SJCRH30 (cell line): ENCODE measurements around the gene ZNF407. TPM values are rescaled to one million over a fixed set of nuclear protein-coding genes. Genes with fewer than 3 reads are reported as not detected.
A peak's percentile ranks its signal among the peaks of the same experiment; 100 is the strongest.

Experiments used
- DNase-seq, 2 experiments: peaks; one replicate each; pipeline ENCODE4 v3.0.0-alpha.2; 2015 to 2020
- H3K27ac ChIP-seq: fragments of 250-450 bp; sonication (Bioruptor Pico); 2 replicates; pipeline ENCODE4 v1.5.1; 2020; ENCODE audit warnings: mild to moderate bottlenecking, moderate library complexity
- H3K27me3 ChIP-seq: fragments of 250-450 bp; sonication (Bioruptor Pico); 2 replicates; pipeline ENCODE4 v1.5.1; 2020; ENCODE audit warnings: mild to moderate bottlenecking, moderate library complexity
- H3K36me3 ChIP-seq: fragments of 250-450 bp; sonication (Bioruptor Pico); 2 replicates; pipeline ENCODE4 v1.5.1; 2020; ENCODE audit warnings: mild to moderate bottlenecking, moderate library complexity
- H3K4me1 ChIP-seq: fragments of 250-450 bp; sonication (Bioruptor Pico); 2 replicates; pipeline ENCODE4 v1.5.1; 2020; ENCODE audit warnings: mild to moderate bottlenecking, moderate library complexity
- H3K4me3 ChIP-seq: fragments of 250-450 bp; sonication (Bioruptor Pico); 2 replicates; pipeline ENCODE4 v1.5.1; 2020; ENCODE audit warnings: mild to moderate bottlenecking, moderate library complexity
- H3K9me3 ChIP-seq: fragments of 250-450 bp; sonication (Bioruptor Pico); replicated peaks from 2 replicates; pipeline ENCODE4 v1.5.1; 2020; ENCODE audit warnings: mild to moderate bottlenecking, moderate library complexity
- total RNA-seq: library from RNA; depleted of rRNA; stranded (reverse); fragments of >200 nt; shearing (Covaris generic); gene quantifications from 2 replicates; pipeline ENCODE4 v1.2.3, GENCODE V29; 2014

Gene ZNF407
- total RNA-seq, 1 experiment from 2014 or later = 9.5 TPM

DNA sequence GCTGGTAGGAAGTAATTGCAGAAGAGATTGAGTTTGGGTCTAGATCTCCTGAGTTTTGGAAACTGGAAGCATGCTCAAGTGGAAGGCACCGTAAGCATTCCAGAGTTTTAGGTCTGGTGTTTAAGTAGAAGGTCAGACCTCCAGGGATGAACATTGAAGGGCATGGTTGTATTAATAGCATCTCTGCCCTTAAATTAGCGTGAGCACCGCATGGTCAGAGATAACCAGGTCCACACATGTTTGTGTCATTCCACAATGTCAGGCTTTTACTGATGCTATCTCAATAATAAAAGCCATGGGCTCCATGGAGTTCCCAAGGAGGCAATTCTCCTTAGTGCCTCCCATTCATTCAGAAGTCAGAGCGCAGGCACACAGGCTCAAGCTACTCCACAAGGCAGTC is 28.3 kb upstream of the ZNF407 start:
- no peaks in the 10 kb centered on the region; the same call in 1 of the 2 replicates for H3K4me1 ChIP-seq
- H3K4me3 ChIP-seq = no peak overlapping the region
- no peak for DNase-seq
- H3K9me3 ChIP-seq = no peaks in the 10 kb centered on the region
- H3K27ac ChIP-seq = no peak overlapping the region
- H3K27me3 ChIP-seq = no peaks in the 10 kb centered on the region
- H3K36me3 ChIP-seq = no peaks in the 10 kb centered on the region

DNA sequence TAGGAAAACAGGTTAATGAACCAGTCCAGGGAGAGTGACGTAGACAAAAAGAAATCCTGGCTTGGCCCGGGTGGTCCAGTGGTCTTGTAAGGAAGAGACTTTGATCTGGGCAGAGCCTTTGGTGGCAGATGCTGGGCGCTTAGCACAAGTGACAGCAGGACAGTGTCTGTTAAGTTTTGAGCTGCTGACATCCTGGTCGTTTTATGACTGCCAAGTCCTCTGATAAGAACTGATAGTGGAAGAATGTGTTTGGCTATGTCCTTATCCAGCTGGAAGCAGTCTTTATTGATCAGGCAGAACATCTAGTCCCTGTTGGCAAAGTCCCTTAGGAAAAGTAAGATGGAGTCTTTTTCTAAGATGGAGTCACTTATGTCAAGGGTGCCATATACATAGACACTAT is 27.4 kb upstream of the ZNF407 start:
- DNase-seq = no peak
- no peak overlapping the region for H3K4me3 ChIP-seq
- H3K4me1 ChIP-seq = no peaks in the 10 kb centered on the region; the same call in 1 of the 2 replicates
- no peaks in the 10 kb centered on the region for H3K36me3 ChIP-seq
- H3K27me3 ChIP-seq = no peaks in the 10 kb centered on the region
- no peaks in the 10 kb centered on the region for H3K9me3 ChIP-seq
- no peak overlapping the region for H3K27ac ChIP-seq

DNA sequence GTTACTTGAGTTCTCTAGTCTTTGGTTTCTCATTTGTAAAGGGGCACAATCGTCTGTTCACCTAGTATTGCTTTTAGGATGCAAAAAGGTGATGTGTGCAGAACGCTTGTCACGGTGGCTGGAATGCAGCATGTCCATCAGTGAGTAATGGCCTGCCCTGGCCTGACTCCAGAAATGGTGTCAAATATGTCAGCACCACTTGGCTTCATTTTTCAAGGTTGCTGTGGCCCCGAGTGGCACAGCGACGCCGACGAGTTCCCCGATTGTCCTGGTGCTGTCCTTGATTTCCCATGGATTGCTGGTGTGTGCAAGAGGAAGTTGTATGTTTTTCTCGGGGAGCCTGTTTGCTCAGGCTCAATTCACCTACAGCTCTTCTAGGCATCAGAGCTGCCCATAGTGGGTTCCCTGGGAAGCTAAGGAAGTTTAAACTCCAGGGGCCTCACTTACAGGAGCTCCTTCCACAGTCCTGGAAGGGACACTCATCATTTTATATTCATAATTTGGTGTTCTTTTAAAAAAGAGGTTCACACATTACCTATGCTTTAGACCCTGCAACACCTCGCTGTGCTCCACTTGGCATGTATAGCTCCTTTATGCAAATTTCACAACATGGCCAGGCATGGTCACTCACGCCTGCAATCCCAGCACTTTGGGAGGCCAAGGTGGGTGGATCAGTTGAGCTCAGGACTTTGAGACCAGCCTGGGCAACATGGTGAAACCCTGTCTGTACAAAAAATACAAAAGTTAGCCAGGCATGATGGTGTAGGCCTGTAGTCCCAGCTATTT is 25.6 kb upstream of the ZNF407 start:
- H3K27me3 ChIP-seq = no peaks in the 10 kb centered on the region
- H3K9me3 ChIP-seq = no peaks in the 10 kb centered on the region
- H3K4me3 ChIP-seq = no peak overlapping the region
- DNase-seq = no peak
- no peaks in the 10 kb centered on the region; the same call in 1 of the 2 replicates for H3K4me1 ChIP-seq
- H3K36me3 ChIP-seq = no peaks in the 10 kb centered on the region
- no peak overlapping the region for H3K27ac ChIP-seq

DNA sequence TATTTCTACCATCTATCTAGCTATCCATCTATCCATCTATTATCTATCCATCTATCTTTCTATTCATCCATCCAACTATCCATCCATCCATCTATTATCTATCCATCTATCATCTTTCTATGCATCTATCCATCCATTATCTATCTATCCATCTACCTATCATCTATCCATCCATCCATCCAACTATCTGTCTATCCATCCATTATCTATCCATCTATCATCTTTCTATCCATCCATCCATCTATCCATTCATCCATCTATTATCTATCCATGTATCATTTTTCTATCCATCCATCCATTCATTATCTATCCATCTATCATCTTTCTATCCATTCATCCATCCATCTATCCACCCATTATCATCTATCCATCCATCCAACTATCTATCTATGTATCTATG is 24.6 kb upstream of the ZNF407 start:
- Histone ChIP-seq H3K9me3 (no peaks in the 10 kb centered on the region), H3K4me3 (no peak overlapping the region), H3K36me3 (no peaks in the 10 kb centered on the region), H3K27ac (no peak overlapping the region), H3K4me1 (no peaks in the 10 kb centered on the region; the same call in 1 of the 2 replicates), H3K27me3 (no peaks in the 10 kb centered on the region)
- DNase-seq = no peak

DNA sequence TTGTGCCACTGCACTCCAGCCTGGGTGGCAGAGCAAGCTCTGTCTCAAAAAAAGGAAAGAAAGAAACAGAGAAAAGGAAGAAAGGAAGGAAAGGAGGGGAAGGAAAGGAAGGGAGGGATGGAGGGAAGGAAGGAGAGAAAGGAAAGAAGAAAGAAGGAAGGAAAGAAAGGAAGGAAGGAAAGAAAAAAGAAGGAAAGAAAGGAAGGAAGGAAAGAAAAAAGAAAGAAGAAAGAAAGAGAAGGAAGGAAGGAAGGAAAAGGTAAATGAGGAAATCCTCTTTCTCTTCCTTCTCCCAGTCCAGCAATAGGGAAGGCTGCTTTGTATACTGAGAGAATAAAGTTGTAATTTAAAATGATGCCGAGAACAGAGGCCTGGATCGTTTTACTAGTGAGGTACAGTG is 22.8 kb upstream of the ZNF407 start:
- Histone ChIP-seq H3K27ac (no peak overlapping the region), H3K4me1 (no peaks in the 10 kb centered on the region; the same call in 1 of the 2 replicates), H3K36me3 (no peaks in the 10 kb centered on the region), H3K27me3 (no peaks in the 10 kb centered on the region), H3K4me3 (no peak overlapping the region), H3K9me3 (no peaks in the 10 kb centered on the region)
- DNase-seq = no peak

DNA sequence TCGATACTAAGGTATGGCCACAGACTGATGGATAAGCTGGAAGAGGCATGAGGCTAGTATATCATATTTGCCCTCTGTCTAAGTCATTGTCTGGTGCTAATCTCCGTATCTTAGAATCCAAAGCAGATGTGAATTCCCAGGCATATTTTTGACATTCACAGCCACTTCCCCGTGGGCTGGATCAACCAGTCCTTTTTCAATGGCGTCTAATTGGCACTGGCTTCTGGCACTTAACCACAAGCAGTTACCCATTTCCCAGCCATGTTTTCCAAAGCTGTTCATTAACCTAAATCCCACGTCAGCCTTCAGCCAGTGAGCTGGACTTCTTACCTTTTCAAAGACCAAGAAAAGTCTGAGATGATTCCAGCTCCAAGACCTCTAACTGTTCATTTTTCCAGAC is 20.7 kb upstream of the ZNF407 start:
- Histone ChIP-seq H3K4me3 (no peak overlapping the region), H3K27ac (no peak overlapping the region), H3K36me3 (no peaks in the 10 kb centered on the region), H3K4me1 (no peaks in the 10 kb centered on the region; the same call in 1 of the 2 replicates), H3K27me3 (no peaks in the 10 kb centered on the region), H3K9me3 (no peaks in the 10 kb centered on the region)
- peak in 1 of 2 experiments; percentile 8 for DNase-seq

DNA sequence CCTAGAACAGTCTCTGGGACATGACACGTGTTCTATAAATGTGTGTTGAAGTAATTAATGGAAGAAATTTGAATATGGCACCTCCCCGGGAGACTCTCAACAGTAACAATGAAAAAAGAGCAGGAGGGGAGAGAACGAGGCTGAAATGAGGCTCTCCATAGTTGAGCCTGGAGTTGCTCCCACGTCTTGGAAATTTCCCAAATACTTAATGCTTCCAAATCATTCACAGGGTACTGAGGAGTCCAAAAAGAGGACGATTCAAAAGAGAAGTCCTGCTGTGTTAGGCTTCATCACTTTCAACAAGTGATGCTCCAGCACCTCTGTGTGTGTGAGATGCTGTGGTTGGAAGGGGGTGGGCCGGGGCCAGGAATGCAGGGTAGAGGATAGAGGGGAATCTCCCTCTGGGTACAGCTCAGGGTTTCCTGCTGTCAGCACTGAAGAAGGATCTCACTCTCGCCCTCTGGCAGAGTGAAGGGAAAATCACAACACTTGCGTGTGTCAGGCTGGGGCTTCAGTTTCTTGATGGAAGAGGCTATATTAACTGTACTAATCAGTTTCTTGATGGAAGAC is 18.1 kb upstream of the ZNF407 start:
- H3K4me1 ChIP-seq = no peaks in the 10 kb centered on the region
- H3K36me3 ChIP-seq = no peaks in the 10 kb centered on the region
- H3K9me3 ChIP-seq = no peaks in the 10 kb centered on the region
- no peak overlapping the region for H3K4me3 ChIP-seq
- no peak for DNase-seq
- no peak overlapping the region for H3K27ac ChIP-seq
- H3K27me3 ChIP-seq = no peaks in the 10 kb centered on the region

DNA sequence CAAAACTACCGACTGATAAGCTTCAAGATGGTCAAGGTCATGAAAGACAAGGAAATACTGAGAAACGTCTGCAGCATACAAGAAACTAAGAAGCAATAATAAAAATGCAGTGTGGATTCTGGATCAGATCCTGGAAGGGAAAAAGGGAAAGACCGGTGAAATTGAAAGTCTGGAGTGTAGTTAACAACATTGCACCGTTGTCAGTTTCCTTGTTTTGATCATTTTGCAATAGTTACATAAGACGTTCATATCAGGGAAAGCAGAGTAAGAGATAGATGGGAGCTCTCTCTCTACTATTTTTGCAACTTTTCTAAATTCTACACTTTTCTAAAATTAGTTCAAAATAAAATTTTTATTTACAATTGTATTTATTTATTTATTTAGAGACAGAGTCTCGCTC is 15.0 kb upstream of the ZNF407 start:
- Histone ChIP-seq H3K4me1 (no peaks in the 10 kb centered on the region), H3K4me3 (no peak overlapping the region), H3K9me3 (no peaks in the 10 kb centered on the region), H3K27me3 (no peaks in the 10 kb centered on the region), H3K36me3 (no peaks in the 10 kb centered on the region), H3K27ac (no peak overlapping the region)
- no peak for DNase-seq

DNA sequence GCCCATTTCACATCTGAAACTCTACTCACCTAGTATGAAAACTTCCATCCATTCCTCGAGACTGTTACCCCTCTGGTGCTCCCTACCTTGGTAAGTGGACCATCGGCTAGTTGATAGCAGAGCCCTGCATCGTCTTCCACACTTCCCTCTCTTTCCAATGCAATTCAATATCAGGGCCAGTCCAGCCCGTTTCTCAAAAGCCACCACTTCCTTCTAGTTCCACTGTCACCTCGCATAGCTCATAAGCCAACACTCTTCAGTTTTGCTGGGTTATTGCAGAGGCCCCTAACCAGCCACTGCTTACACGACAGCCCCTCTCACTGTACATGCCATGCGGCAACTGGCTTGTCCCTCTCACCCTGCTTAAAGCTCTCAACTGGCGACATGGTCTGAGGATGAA is 10.2 kb upstream of the ZNF407 start:
- no peak for DNase-seq
- H3K36me3 ChIP-seq = no peaks in the 10 kb centered on the region
- H3K4me1 ChIP-seq = no peaks in the 10 kb centered on the region
- no peak overlapping the region for H3K27ac ChIP-seq
- H3K4me3 ChIP-seq = no peak overlapping the region
- H3K27me3 ChIP-seq = no peaks in the 10 kb centered on the region
- no peaks in the 10 kb centered on the region for H3K9me3 ChIP-seq

DNA sequence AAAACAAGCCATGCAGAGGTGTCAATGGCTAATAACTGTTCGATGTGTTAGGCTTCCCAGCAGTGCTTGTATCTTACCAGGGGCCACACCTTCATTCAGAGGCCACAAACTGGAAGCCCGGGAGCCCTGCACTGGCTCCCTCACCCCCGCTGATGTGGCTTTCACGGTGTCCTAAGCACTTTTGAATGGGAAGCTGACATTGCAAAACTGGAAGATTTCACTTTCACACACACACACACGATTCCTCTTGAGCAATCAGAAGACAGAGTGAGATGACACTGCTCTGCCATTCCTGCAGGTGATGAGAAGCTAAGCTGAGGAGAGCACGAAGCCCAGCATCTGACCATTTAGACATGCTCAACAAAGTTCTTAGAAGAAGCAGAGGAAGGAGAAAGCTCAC is 8.6 kb upstream of the ZNF407 start:
- no peak overlapping the region for H3K4me3 ChIP-seq
- no peaks in the 10 kb centered on the region for H3K27me3 ChIP-seq
- H3K36me3 ChIP-seq = no peaks in the 10 kb centered on the region
- H3K27ac ChIP-seq = no peak overlapping the region
- no peak for DNase-seq
- no peaks in the 10 kb centered on the region for H3K4me1 ChIP-seq
- no peaks in the 10 kb centered on the region for H3K9me3 ChIP-seq

DNA sequence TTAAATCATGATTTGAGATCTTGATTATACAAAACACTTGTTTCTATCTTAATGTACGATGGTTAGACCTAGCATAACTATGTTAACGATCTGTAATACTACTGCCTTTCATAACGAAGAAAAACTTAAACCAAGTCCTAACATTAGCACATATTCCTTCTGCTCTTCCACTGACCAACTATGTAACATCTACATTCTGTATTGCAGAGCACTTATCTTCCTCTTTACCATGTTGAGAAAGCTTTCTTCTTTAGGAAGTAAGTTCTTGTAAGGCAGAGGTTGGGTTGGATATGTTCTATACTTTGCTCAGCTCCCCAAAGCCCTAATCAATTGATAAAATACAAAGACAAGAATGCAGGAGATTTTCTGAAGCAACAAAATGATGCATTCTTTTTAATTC is 7.9 kb upstream of the ZNF407 start:
- H3K4me3 ChIP-seq = no peak overlapping the region
- no peaks in the 10 kb centered on the region for H3K27me3 ChIP-seq
- no peaks in the 10 kb centered on the region for H3K9me3 ChIP-seq
- DNase-seq = no peak
- H3K4me1 ChIP-seq = no peaks in the 10 kb centered on the region
- no peak overlapping the region for H3K27ac ChIP-seq
- H3K36me3 ChIP-seq = no peaks in the 10 kb centered on the region

DNA sequence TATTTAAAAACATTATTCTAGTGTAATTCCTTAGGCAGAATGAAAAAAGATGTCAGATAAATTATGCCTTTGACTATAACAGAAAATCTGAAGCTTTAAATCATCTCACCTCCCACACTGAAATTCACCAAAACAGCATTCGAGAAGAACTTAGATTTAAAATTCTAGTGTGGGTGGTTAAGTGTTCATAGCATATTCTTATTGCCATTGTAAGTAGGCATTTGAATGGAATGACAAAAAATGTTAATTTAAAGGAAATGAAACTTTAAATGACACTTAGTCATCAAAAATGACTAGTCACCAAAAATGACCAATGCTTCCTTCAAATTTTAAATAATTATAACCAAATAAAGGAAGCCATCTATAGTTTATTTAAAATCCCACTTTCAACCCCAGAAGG is 7.0 kb upstream of the ZNF407 start:
- no peak overlapping the region for H3K4me3 ChIP-seq
- no peaks in the 10 kb centered on the region for H3K9me3 ChIP-seq
- peaks cover 2% of the 10 kb centered on the region for H3K36me3 ChIP-seq
- no peak overlapping the region for H3K27ac ChIP-seq
- DNase-seq = no peak
- no peaks in the 10 kb centered on the region for H3K4me1 ChIP-seq
- no peaks in the 10 kb centered on the region for H3K27me3 ChIP-seq

DNA sequence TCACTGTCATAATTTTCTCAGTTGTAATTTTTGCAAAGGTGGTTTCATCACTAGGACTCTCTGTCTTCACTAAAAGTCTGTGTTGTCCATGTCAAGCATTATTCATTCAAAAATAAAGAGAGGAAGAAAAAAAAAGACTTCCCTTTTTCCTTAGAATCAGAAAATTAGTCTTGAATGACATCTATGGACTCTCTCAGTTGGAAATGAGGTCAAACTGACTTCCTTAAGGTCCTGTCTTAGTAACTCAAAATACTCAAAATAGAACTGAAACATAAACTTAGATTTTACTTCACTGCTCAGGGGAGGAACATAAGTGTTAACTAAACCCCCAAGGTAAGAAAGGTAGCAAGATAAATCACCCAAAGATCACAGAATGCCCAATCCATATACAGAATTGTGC is 2.2 kb upstream of the ZNF407 start:
- Histone ChIP-seq H3K4me1 (no peaks in the 10 kb centered on the region), H3K27me3 (no peaks in the 10 kb centered on the region), H3K27ac (no peak overlapping the region), H3K36me3 (peaks cover 4% of the 10 kb centered on the region), H3K4me3 (no peak overlapping the region), H3K9me3 (no peaks in the 10 kb centered on the region)
- no peak for DNase-seq

DNA sequence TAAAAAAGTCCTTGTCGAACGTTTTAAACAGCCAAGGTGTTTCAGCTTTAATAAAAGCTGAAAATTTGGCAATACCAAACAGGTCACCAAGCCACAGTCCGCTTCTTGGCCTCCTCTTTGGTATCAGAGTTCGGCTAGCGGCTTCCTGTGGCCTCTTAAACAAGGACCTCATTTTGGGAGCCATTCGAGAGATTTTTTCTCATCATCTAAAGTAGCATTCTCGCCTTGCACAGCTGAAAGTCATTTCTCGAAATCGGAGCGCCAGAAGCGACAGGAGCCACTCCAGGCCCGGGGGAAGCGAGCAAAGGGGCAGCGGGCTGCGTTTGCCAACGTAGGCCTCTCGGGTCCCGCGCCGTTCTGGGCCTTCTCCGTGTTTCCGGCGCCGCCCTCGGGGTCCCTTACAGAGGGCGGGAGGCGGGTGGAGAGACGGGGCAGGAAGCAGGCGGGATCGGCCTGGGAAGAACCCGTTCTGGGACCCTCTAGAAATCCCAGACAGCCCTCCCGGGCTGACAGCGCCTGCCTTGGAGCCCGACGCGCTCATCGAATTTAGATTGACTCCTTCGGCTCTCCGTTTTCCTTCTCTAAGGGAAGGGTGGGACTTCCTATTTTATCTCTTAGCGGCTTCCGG is 522 bp upstream of the ZNF407 start:
- H3K9me3 ChIP-seq = no peaks in the 10 kb centered on the region
- H3K27ac ChIP-seq = peak overlapping the region; percentile 87
- no peaks in the 10 kb centered on the region for H3K27me3 ChIP-seq
- no peaks in the 10 kb centered on the region for H3K4me1 ChIP-seq
- peaks cover 4% of the 10 kb centered on the region for H3K36me3 ChIP-seq
- DNase-seq = peak; percentile 50 to 63
- H3K4me3 ChIP-seq = peak overlapping the region; percentile 87

DNA sequence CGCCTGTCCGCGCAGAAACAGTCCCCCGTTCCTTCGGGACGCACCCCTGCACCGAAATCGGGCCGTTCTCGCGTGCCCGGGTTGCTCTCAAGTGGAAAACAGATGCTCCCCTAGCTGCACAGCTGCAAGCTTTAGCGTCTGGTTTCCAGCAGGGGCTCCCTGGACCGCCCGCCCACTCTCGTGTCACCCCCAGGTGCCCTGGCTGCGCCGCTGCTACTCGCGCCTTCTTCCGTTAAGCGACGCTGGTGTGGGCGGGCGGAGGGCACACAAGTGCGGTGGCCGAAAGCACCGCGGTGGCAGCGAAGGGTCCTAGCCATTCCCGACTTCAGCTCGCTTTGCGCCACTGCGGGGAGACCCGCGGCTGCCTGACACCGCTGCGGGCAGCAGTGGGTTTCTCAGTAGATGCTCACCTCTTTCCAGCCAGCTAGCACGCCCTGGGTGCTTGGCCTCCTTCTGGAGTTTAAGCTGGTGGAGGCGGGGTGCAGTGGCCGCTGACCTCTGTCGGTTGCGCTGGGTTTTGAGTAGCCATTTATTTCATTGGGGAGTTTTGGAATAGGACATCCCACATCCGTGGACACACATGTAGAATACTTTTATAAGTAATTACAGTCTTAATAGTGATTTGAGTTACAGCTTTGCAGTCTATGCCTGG is 806 bp downstream of the ZNF407 start:
- H3K4me1 ChIP-seq = no peaks in the 10 kb centered on the region
- H3K9me3 ChIP-seq = no peaks in the 10 kb centered on the region
- peak; percentile 56 to 63 for DNase-seq
- peak overlapping the region; percentile 87 for H3K27ac ChIP-seq
- H3K4me3 ChIP-seq = peak overlapping the region; percentile 87
- H3K36me3 ChIP-seq = peaks cover 4% of the 10 kb centered on the region
- no peaks in the 10 kb centered on the region for H3K27me3 ChIP-seq
